IMR-90 (cell line): ENCODE results near the gene EBF3.

ENCODE experiments used
- CEBPB ChIP-seq: IDR thresholded peaks from 2 replicates; pipeline ENCODE4 v1.6.1; 2012; ENCODE audit warnings: low read depth, low read length, improper control_type of control experiment
- MXI1 ChIP-seq: IDR thresholded peaks from 2 replicates; pipeline ENCODE4 v1.6.1; 2012; ENCODE audit warnings: low read depth, mild to moderate bottlenecking, low read length, moderate library complexity, borderline replicate concordance
- POLR2A ChIP-seq: IDR thresholded peaks from 2 replicates; pipeline ENCODE4 v1.6.1; 2012; ENCODE audit warnings: mild to moderate bottlenecking, low read depth, low read length
- RFX5 ChIP-seq: IDR thresholded peaks from 2 replicates; pipeline ENCODE4 v1.8.0; 2012; ENCODE audit warnings: low read depth, mild to moderate bottlenecking, low read length, moderate library complexity
- TF ChIP-seq, protein P1 (sequence below): conservative IDR thresholded peaks from 2 replicates; pipeline ENCODE4 v1.5.1; 2012; ENCODE audit warnings: mild to moderate bottlenecking, low read depth, low read length, improper control_type of control experiment
- TF ChIP-seq, protein P2 (sequence below): fragments of 150-350 bp; IDR thresholded peaks from 2 replicates; pipeline ENCODE4 v1.6.1; 2016; ENCODE audit warnings: low read depth, mild to moderate bottlenecking, low read length, moderate library complexity, borderline replicate concordance

DNA sequence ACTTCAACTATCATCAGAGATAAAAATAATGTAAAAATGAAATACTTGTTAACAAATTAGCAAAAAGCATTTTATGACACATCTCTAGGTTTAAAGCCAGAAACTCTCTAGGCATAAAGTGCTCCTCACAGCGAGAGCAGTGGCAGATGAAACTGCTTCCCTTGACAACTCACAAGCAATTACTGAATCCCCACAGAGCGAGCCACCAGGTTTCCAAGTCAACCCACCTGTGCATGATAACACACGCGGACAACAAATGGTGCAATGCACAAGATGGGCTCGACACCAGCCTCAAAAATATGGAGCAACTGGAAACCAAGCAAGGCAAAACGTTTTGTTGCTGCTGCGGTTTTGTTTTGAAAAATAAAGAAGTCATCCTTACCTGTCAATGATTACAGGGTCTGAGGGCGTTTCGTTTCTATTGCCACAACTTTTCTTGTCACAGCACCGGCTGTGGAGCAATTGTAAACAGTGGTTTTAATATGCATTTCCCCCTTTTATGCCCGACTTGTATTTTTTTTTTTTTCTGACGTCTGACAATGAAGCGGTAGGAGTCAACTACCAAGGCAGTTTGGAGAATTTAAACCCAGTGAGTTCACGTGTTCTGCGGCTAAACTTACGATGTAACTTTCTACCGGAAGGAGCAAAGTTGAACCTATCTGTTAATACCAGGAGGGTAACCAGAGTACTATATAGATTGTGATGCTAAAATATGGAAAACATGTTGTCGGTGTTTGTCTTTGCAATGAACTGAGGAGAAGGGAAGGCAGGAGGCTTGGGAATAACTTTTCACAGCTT lies 7.0 kb downstream of the EBF3 start:
- TF ChIP-seq POLR2A (no peak), RFX5 (no peak), CEBPB (no peak), MXI1 (no peak)
- TF ChIP-seq, protein P1, sequence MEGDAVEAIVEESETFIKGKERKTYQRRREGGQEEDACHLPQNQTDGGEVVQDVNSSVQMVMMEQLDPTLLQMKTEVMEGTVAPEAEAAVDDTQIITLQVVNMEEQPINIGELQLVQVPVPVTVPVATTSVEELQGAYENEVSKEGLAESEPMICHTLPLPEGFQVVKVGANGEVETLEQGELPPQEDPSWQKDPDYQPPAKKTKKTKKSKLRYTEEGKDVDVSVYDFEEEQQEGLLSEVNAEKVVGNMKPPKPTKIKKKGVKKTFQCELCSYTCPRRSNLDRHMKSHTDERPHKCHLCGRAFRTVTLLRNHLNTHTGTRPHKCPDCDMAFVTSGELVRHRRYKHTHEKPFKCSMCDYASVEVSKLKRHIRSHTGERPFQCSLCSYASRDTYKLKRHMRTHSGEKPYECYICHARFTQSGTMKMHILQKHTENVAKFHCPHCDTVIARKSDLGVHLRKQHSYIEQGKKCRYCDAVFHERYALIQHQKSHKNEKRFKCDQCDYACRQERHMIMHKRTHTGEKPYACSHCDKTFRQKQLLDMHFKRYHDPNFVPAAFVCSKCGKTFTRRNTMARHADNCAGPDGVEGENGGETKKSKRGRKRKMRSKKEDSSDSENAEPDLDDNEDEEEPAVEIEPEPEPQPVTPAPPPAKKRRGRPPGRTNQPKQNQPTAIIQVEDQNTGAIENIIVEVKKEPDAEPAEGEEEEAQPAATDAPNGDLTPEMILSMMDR = no peak
- TF ChIP-seq, protein P2, sequence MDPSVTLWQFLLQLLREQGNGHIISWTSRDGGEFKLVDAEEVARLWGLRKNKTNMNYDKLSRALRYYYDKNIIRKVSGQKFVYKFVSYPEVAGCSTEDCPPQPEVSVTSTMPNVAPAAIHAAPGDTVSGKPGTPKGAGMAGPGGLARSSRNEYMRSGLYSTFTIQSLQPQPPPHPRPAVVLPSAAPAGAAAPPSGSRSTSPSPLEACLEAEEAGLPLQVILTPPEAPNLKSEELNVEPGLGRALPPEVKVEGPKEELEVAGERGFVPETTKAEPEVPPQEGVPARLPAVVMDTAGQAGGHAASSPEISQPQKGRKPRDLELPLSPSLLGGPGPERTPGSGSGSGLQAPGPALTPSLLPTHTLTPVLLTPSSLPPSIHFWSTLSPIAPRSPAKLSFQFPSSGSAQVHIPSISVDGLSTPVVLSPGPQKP = no peak
